ENCODE data around the gene SUMO4. TPM values are rescaled to one million over a fixed set of nuclear protein-coding genes. Genes with fewer than 3 reads are reported as not detected.

SUMO4 gene
- total and polyA plus RNA-seq, 2 of the 8 experiments (the other 6 are each of a cell fraction or from before 2014, with no cell fraction given), result 0.09 to 1.3 TPM

DNA sequence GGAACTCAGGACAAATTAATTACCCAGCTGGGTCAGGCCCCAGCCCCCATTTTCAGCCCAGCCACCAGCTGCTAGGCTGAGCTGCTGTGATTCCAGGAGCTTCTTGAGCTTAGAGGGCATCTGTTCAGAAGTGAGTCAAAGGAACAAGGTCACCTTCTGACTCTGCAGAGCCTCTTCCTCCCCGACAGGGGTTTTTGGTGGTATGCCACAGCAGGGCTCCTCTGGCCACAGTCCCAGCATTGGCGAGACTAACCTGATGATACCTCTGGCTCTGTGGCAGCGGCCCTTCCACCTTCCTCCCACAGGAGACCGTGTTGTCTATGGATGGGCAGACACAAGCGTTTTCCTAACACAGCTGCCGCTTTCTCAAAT lies 45.0 kb downstream of the SUMO4 start (continued):
- TF ChIP-seq, protein P1, sequence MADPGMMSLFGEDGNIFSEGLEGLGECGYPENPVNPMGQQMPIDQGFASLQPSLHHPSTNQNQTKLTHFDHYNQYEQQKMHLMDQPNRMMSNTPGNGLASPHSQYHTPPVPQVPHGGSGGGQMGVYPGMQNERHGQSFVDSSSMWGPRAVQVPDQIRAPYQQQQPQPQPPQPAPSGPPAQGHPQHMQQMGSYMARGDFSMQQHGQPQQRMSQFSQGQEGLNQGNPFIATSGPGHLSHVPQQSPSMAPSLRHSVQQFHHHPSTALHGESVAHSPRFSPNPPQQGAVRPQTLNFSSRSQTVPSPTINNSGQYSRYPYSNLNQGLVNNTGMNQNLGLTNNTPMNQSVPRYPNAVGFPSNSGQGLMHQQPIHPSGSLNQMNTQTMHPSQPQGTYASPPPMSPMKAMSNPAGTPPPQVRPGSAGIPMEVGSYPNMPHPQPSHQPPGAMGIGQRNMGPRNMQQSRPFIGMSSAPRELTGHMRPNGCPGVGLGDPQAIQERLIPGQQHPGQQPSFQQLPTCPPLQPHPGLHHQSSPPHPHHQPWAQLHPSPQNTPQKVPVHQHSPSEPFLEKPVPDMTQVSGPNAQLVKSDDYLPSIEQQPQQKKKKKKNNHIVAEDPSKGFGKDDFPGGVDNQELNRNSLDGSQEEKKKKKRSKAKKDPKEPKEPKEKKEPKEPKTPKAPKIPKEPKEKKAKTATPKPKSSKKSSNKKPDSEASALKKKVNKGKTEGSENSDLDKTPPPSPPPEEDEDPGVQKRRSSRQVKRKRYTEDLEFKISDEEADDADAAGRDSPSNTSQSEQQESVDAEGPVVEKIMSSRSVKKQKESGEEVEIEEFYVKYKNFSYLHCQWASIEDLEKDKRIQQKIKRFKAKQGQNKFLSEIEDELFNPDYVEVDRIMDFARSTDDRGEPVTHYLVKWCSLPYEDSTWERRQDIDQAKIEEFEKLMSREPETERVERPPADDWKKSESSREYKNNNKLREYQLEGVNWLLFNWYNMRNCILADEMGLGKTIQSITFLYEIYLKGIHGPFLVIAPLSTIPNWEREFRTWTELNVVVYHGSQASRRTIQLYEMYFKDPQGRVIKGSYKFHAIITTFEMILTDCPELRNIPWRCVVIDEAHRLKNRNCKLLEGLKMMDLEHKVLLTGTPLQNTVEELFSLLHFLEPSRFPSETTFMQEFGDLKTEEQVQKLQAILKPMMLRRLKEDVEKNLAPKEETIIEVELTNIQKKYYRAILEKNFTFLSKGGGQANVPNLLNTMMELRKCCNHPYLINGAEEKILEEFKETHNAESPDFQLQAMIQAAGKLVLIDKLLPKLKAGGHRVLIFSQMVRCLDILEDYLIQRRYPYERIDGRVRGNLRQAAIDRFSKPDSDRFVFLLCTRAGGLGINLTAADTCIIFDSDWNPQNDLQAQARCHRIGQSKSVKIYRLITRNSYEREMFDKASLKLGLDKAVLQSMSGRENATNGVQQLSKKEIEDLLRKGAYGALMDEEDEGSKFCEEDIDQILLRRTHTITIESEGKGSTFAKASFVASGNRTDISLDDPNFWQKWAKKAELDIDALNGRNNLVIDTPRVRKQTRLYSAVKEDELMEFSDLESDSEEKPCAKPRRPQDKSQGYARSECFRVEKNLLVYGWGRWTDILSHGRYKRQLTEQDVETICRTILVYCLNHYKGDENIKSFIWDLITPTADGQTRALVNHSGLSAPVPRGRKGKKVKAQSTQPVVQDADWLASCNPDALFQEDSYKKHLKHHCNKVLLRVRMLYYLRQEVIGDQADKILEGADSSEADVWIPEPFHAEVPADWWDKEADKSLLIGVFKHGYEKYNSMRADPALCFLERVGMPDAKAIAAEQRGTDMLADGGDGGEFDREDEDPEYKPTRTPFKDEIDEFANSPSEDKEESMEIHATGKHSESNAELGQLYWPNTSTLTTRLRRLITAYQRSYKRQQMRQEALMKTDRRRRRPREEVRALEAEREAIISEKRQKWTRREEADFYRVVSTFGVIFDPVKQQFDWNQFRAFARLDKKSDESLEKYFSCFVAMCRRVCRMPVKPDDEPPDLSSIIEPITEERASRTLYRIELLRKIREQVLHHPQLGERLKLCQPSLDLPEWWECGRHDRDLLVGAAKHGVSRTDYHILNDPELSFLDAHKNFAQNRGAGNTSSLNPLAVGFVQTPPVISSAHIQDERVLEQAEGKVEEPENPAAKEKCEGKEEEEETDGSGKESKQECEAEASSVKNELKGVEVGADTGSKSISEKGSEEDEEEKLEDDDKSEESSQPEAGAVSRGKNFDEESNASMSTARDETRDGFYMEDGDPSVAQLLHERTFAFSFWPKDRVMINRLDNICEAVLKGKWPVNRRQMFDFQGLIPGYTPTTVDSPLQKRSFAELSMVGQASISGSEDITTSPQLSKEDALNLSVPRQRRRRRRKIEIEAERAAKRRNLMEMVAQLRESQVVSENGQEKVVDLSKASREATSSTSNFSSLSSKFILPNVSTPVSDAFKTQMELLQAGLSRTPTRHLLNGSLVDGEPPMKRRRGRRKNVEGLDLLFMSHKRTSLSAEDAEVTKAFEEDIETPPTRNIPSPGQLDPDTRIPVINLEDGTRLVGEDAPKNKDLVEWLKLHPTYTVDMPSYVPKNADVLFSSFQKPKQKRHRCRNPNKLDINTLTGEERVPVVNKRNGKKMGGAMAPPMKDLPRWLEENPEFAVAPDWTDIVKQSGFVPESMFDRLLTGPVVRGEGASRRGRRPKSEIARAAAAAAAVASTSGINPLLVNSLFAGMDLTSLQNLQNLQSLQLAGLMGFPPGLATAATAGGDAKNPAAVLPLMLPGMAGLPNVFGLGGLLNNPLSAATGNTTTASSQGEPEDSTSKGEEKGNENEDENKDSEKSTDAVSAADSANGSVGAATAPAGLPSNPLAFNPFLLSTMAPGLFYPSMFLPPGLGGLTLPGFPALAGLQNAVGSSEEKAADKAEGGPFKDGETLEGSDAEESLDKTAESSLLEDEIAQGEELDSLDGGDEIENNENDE (IDR thresholded peaks at IDR 0.05; ENCODE audit: insufficient replicate concordance, low read length), result no peak
- TF ChIP-seq RAD21 (IDR thresholded peaks at IDR 0.05 in 1 of 2, conservative IDR thresholded peaks at IDR 0.05 in 1 of 2; ENCODE audit: low read depth in 2 of 2, low read length in 2 of 2) (no peak), CBX5 (IDR thresholded peaks at IDR 0.05; ENCODE audit: low read depth, low read length) (no peak), KDM1A (IDR thresholded peaks at IDR 0.05; ENCODE audit: borderline replicate concordance, low read length) (no peak), EP300 (IDR thresholded peaks at IDR 0.05; ENCODE audit: borderline replicate concordance in 1 of 2, low read depth in 2 of 2, low read length in 2 of 2) (no peak)

All from H1 (cell line).